GM18861 (cell line): Measurements from ENCODE around the gene CEP131.
"Not testable (repeated sequence)": the region's sequence is repeated elsewhere in the genome, so short reads cannot be mapped to it uniquely, and the experiment has no call there.

Experiments used
- ATAC-seq: cut with Tn5 transposase; IDR thresholded peaks from one replicate; pipeline ENCODE4 v1.9.1; 2021; ENCODE audit not compliant: unreplicated experiment

CEP131 gene

DNA sequence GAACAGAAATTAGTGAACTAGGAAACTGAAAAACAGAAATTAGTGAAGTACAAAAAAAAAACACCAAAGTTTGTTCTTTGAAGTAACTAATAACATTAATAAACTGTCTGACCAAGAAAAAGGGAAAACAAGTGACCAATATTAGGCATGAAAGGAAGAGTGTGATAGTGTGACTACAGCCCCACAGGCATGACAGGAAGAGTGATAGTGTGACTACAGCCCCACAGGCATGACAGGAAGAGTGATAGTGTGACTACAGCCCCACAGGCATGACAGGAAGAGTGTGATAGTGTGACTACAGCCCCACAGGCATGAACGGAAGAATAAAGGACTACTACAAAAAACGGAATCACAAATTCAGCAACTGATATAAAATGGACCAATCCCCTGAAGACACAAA lies 4.9 kb upstream of the CEP131 start:
- ATAC-seq: not testable (repeated sequence)

GRCh38 chr17:81223762-81224130 lies 981 bp upstream of the CEP131 start:
- ATAC-seq: no peak

GRCh38 chr17:81222620-81222905 lies 202 bp downstream of the CEP131 start:
- no peak for ATAC-seq

- ATAC-seq: no peak
These were observed 734 bp downstream of the CEP131 start for GRCh38 chr17:81221842-81222619.

DNA sequence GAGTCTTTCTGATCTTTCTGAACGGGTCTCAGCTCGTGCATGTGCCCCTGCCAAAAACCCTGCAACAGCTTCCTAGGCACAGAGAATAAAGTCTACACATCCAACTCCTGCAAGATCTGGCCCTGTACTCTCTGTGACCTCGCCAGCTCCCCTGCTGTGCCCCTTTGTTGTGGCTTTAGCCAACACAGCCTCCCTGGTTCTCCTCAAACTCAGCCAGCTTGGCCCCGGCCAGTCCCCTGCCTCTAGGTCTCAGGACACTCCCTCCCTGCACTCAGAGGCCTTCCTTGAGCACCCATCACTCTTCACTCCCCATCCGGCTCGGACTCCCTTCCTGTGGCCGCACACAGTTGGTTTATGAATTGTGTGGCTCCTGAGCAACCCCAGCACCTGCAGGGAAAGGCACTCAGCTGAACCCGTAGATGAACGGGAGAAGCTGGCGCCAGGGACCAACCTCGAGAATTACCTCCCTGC lies 1.4 kb downstream of the CEP131 start:
- ATAC-seq: no peak

DNA sequence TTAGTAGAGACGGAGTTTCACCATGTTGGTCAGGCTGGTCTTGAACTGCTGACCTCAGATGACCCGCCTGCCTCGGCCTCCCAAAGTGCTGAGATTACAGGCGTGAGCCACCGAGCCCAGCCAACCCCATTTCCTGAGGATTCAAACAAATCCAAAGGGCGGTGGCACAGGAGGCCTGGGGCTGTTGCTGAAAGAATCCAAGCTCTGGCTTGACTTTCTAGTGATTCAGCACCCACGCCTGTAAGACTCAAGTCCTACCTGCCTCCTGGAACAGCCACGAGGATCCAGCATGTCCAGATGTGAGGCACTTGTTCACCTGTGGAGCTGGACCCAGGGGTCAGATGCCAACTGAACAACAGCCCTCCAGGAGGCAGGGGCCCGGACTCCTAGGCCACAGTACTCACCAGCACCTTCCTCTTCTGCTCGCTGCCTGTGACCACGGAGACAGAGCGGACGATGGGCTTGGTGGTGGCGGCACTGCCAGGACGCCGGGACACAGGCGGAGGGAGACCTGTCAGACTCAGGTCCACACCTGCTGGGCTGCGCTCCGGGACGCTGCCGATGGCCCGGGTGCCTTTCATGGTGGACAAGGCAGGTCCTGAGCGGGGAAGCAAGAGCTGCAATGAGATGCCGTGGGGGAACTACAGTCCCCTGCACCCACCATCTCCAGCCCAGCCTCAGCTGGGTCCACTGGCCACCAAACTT lies 3.1 kb downstream of the CEP131 start:
- ATAC-seq: no peak

GRCh38 chr17:81218991-81219390 lies 3.8 kb downstream of the CEP131 start:
- ATAC-seq: no peak

- no peak for ATAC-seq
These were observed 4.3 kb downstream of the CEP131 start for GRCh38 chr17:81218459-81218858.

DNA sequence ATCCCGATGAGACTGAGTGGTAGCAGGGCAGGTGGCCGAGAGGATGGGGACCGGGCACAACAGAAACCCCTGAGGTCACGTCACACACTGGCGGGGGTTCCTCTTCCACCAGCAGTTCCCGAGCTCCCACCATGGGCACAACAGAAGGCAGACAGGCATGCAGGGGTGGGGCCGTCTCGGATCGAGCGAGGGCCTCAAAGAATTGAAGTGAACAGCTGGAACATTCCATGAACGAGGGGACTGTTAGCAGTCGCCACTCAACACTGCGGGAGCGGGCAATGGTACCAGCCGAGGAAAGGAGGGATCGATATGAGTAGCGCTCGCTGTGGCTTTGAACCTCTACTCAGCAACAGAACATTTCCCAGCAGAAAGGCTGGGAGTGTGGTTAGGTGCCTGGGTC lies 5.3 kb downstream of the CEP131 start:
- ATAC-seq: no peak

- no peak for ATAC-seq
These were observed 8.8 kb downstream of the CEP131 start for GRCh38 chr17:81213978-81214377.

- no peak for ATAC-seq
These were observed 10.4 kb downstream of the CEP131 start for GRCh38 chr17:81212365-81212764.

DNA sequence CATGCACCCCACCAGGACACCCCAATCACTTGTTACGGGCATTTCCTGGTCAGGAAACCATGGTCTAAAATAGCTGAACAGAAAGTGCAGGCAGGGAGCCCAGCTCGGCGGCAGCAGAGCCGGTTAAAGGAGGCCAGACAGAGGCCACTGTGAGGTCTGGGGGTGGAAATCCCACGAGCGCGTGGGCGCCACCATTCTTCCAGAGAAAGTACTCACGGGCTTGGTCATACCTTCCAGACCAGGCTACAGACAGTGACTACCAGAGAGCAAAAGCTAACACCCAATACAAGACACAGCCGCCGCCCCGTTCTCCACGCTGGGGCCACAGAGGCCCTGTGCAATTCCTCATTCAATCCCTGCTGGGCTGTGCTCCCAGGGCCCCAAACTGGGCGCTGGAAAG lies 11.9 kb downstream of the CEP131 start:
- no peak for ATAC-seq

DNA sequence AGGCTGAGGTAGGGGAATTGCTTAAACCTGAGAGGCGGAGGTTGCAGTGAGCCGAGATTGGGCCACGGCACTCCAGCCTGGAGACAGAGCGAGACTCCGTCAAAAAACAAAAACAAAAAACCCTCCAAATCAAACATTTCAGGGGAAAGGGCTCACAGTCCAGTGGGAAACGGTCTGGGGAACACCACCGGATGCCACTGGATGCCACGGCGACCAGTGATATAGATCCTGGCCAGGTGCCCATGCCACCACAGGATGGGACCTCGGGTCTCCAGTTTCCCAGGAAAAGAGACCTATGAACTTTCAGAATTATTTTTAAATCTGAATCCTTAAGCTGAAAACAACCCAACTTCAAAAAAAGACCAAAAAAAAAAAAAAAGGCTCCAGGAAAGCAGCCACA lies 12.3 kb downstream of the CEP131 start:
- ATAC-seq: no peak

GRCh38 chr17:81209141-81209540 lies 13.6 kb downstream of the CEP131 start:
- no peak for ATAC-seq

- ATAC-seq: no peak
These were observed 14.1 kb downstream of the CEP131 start for GRCh38 chr17:81208651-81209050.

GRCh38 chr17:81207610-81208581 lies 14.9 kb downstream of the CEP131 start:
- ATAC-seq: no peak

- ATAC-seq: no peak
These were observed 16.1 kb downstream of the CEP131 start for GRCh38 chr17:81206657-81207056.

GRCh38 chr17:81206166-81206565 lies 16.6 kb downstream of the CEP131 start:
- no peak for ATAC-seq

- ATAC-seq: no peak
These were observed 18.2 kb downstream of the CEP131 start for GRCh38 chr17:81204578-81204977.

- no peak for ATAC-seq
These were observed 19.6 kb downstream of the CEP131 start for GRCh38 chr17:81203136-81203535.

- ATAC-seq: no peak
These were observed 20.4 kb downstream of the CEP131 start for GRCh38 chr17:81202318-81202717.
